ENCODE measurements around the gene BAIAP2.

DNA sequence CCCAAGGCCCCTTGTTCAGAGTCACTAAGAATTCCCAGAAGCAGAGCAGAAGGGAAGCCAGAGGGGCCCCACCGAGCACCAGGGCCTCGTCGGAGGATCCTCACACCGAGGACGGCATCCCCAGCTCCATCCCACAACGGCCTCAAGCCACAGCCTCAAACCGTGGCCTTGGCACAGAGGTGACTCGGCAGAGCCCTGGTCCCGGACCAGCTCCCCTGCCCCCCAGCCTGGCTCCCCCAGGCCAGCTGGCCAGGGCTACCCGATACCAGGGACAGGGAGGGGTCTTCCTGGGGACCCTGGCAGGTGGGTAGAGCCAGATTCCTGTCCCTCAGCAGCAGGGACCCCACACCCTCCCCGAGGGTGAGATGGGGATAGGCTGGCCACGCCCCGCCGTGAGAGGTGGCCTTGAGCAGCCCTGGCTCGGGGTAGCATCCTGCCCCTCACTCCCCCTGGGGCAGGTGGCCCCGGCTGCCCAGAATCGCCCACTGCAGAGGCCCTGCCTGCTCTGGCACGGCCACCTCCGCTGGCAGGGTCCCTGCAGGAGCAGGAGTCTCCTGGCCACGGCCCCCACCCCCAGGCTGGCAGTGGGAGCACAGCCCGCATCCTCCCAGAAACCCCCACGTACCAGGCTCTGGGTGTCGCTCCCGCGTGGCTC is 124.8 kb downstream of the BAIAP2 start:
- TF ChIP-seq RAD21 (IDR thresholded peaks at IDR 0.05; ENCODE audit: low read depth) (no peak), EP300 (IDR thresholded peaks at IDR 0.05; ENCODE audit: borderline replicate concordance) (no peak), CEBPB (IDR thresholded peaks at IDR 0.05) (no peak), REST (IDR thresholded peaks at IDR 0.05; ENCODE audit: low read depth) (no peak), TAF1 (IDR thresholded peaks at IDR 0.05; ENCODE audit: low read depth) (no peak), FOXM1 (IDR thresholded peaks at IDR 0.05; ENCODE audit: borderline replicate concordance, low read depth) (no peak)

All from Ishikawa (cell line).